IPS DF 4.7 (cell line): Measurements from ENCODE around the gene PLVAP.

Experiments used
- DNase-seq: peaks from one replicate; pipeline ENCODE4 v3.0.0-alpha.2; 2013; ENCODE audit warnings: low spot score; ENCODE audit errors: extremely low read depth

The PLVAP gene

GRCh38 chr19:17334414-17335409, 42.4 kb downstream of the PLVAP start, which contains the start of gene ANO8:
Gene ANO8 (minus strand): TSS chr19:17334855. CDS start chr19:17334670, 185 bp downstream.
- DNase-seq, result no peak

GRCh38 chr19:17333611-17334413, 43.3 kb downstream of the PLVAP start:
- DNase-seq, result no peak

- no peak for DNase-seq
These were observed 44.2 kb downstream of the PLVAP start for GRCh38 chr19:17332677-17333581.

GRCh38 chr19:17332360-17332676, 44.8 kb downstream of the PLVAP start:
- no peak for DNase-seq

- DNase-seq, result no peak
These were observed 46.0 kb downstream of the PLVAP start for GRCh38 chr19:17331045-17331558.

GRCh38 chr19:17330262-17331044, 46.7 kb downstream of the PLVAP start:
- no peak for DNase-seq

GRCh38 chr19:17329366-17330261, 47.5 kb downstream of the PLVAP start:
- no peak for DNase-seq

- DNase-seq, result no peak
These were observed 48.4 kb downstream of the PLVAP start for GRCh38 chr19:17328517-17329365.

GRCh38 chr19:17327654-17328516, 49.3 kb downstream of the PLVAP start:
- no peak for DNase-seq

GRCh38 chr19:17327068-17327653, 50.0 kb downstream of the PLVAP start:
- no peak for DNase-seq

- DNase-seq, result no peak
These were observed 50.6 kb downstream of the PLVAP start for GRCh38 chr19:17326595-17326966.

GRCh38 chr19:17325881-17326594, 51.1 kb downstream of the PLVAP start:
- no peak for DNase-seq

- DNase-seq, result no peak
These were observed 52.0 kb downstream of the PLVAP start for GRCh38 chr19:17325133-17325532.

- no peak for DNase-seq
These were observed 52.6 kb downstream of the PLVAP start for GRCh38 chr19:17324357-17325114.

GRCh38 chr19:17323964-17324332, 53.2 kb downstream of the PLVAP start:
- DNase-seq, result no peak
